GM12891 (cell line): ENCODE measurements around the gene MYO15B.

Experiments used
- POLR2A ChIP-seq: IDR thresholded peaks from 2 replicates; pipeline ENCODE4 v1.6.1; 2011; ENCODE audit warnings: low read depth, low read length, control low read depth
- POLR2AphosphoS5 ChIP-seq: IDR thresholded peaks from 2 replicates; pipeline ENCODE4 v1.6.1; 2011; ENCODE audit warnings: low read depth, low read length, control low read depth
- POU2F2 ChIP-seq: IDR thresholded peaks from 2 replicates; pipeline ENCODE4 v1.6.1; 2011; ENCODE audit warnings: low read depth, mild to moderate bottlenecking, control low read depth, low read length, moderate library complexity
- TAF1 ChIP-seq: IDR thresholded peaks from 2 replicates; pipeline ENCODE4 v1.6.1; 2011; ENCODE audit warnings: low read depth, low read length, control low read depth

DNA sequence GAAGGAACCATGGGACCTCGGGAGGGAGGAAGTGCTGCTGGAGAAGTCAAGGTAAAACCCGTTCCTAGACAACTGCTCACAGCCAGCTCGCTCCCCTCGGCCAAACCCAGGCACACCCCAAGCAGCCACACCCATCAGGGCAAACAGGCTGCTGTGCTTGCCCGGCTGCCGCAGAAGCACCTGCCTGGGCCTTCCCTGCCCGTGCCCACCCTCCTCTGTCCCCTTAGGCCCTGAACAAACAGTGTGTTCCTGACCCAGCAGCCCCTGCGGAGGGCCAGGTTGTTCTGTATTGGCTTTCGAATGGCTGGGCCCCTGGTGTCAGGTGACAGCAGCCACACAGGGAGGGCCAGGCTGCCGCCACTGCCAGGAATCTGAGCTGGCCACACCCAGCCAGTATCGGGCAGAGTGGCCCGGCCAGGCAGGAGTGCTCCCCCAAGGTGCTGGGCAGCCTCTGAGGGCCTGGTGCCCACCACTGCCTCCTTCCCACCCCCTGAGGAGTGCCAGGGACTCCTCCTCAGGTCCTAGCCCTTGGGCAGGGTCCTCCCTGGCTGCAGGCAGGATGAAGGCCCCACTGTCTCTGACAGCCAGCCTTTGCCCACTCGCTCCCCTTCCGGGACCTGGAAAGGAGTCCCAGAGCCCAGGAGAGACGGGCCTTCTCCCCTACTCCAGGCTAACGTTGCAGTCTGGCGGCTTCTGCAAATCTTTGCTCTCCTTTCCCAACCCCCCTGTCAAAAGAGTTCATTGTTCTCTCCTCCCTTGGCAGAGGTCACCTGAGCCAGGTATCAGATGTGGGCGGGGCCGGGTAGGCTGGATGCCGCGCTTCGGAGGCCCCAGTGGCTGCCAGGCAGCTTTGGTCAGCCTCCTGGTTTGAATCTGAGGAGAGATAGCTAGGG lies 38.1 kb upstream of the MYO15B start:
- TF ChIP-seq POLR2A (no peak), TAF1 (no peak), POLR2AphosphoS5 (no peak), POU2F2 (no peak)
